Measurements from ENCODE around the gene IL3RA. TPM values are rescaled to one million over a fixed set of nuclear protein-coding genes. Genes with fewer than 3 reads are reported as not detected.
"Not testable (repeated sequence)": the region's sequence is repeated elsewhere in the genome, so short reads cannot be mapped to it uniquely, and the experiment has no call there.

Gene IL3RA
- total and polyA plus RNA-seq, 12 donors: 4.5 to 20.8 (median 5.3) TPM

- no peak overlapping the region for H3K27ac ChIP-seq
- no peaks in the 10 kb centered on the region for H3K27me3 ChIP-seq
- TF ChIP-seq CTCF (IDR thresholded peaks at IDR 0.05): no peak
- 90 to 92% methylated on average over 10 of the region's 10 CpGs for WGBS, 2 donors
- peaks cover 4 to 62% (median 36%) of the 10 kb centered on the region in 9 donors for H3K36me3 ChIP-seq
- peaks cover 0 to 21% (median 12%) of the 10 kb centered on the region in 11 donors for H3K9me3 ChIP-seq
- intact Hi-C loops (cut with DNase I): no loop called here
- H3K4me3 ChIP-seq: no peak overlapping the region
- no peak for ATAC-seq
- no peaks in the 10 kb centered on the region for H3K4me1 ChIP-seq
- DNase-seq: no peak
Observed at GRCh38 chrX:1425381-1425780, 88.8 kb downstream of the IL3RA start.

GRCh38 chrX:1426321-1426720, 89.7 kb downstream of the IL3RA start:
- H3K4me1 ChIP-seq; intact Hi-C loops (cut with DNase I); H3K27me3 ChIP-seq; DNase-seq; H3K27ac ChIP-seq; ATAC-seq; H3K4me3 ChIP-seq: not testable (repeated sequence)
- Histone ChIP-seq H3K36me3 (peaks cover 2 to 57% (median 34%) of the 10 kb centered on the region in 9 donors), H3K9me3 (peaks cover 0 to 21% (median 12%) of the 10 kb centered on the region in 11 donors)
- 91 to 94% methylated on average over 16 of the region's 16 CpGs for WGBS, 2 donors

GRCh38 chrX:1427756-1428155, 91.2 kb downstream of the IL3RA start:
- TF ChIP-seq CTCF (IDR thresholded peaks at IDR 0.05): no peak
- 95 to 97% methylated on average over 26 to 32 of the region's 32 CpGs for WGBS, 2 donors
- no peak overlapping the region for H3K4me3 ChIP-seq
- intact Hi-C loops (cut with DNase I): no loop called here
- H3K4me1 ChIP-seq: no peaks in the 10 kb centered on the region
- ATAC-seq: peak in 1 of 8 donors; percentile 22
- no peak overlapping the region for H3K27ac ChIP-seq
- peaks cover 0 to 54% (median 25%) of the 10 kb centered on the region in 9 donors for H3K36me3 ChIP-seq
- H3K27me3 ChIP-seq: no peaks in the 10 kb centered on the region
- H3K9me3 ChIP-seq: peaks cover 0 to 7% (median under 1%) of the 10 kb centered on the region in 11 donors
- no peak for DNase-seq

GRCh38 chrX:1430451-1430850, 93.9 kb downstream of the IL3RA start:
- peaks cover 0 to 58% (median 19%) of the 10 kb centered on the region in 9 donors for H3K36me3 ChIP-seq
- H3K4me3 ChIP-seq: no peak overlapping the region
- no peak for DNase-seq
- intact Hi-C loops (cut with DNase I): no loop called here
- TF ChIP-seq CTCF (IDR thresholded peaks at IDR 0.05): no peak
- 97 to 98% methylated on average over 10 of the region's 10 CpGs for WGBS, 2 donors
- H3K4me1 ChIP-seq: no peaks in the 10 kb centered on the region
- H3K9me3 ChIP-seq: no peaks in the 10 kb centered on the region
- H3K27me3 ChIP-seq: no peaks in the 10 kb centered on the region
- no peak for ATAC-seq
- H3K27ac ChIP-seq: no peak overlapping the region

Small RNAs within 50 kb of the gene (microRNA-seq; reads per million reads assigned to microRNA genes)
- 0 reads per million in 2 donors for gene MIR3690

Other genes starting within 250 kb of the IL3RA start
- gene CRLF2, start 124.1 kb upstream of the IL3RA start, total RNA-seq: under 1 TPM in 4 of 10 donors, not detected in 6; 0.14 to 0.51 (median 0.39) TPM
- gene CRLF2, start 124.1 kb upstream of the IL3RA start, polyA plus RNA-seq: under 1 TPM in 1 of 2 donors, not detected in 1; 0.07 TPM
- 10 to 100 TPM in 1 of 10 donors, 1 to 10 TPM in 8, under 1 TPM in 1; 0.86 to 15.4 (median 1.9) TPM for gene CSF2RA, start 68.0 kb upstream of the IL3RA start, total RNA-seq
- gene CSF2RA, start 68.0 kb upstream of the IL3RA start, polyA plus RNA-seq: 1 to 10 TPM; 1.1 to 2.6 TPM
- gene SLC25A6, start 55.3 kb downstream of the IL3RA start, total RNA-seq: 100 to 1,000 TPM; 128 to 186 (median 141) TPM
- gene SLC25A6, start 55.3 kb downstream of the IL3RA start, polyA plus RNA-seq: 100 to 1,000 TPM in 1 of 2 donors, 10 to 100 TPM in 1; 74.8 to 272 TPM
- 10 to 100 TPM; 23.3 to 50.6 (median 38.3) TPM for gene ASMTL, start 116.1 kb downstream of the IL3RA start, total RNA-seq
- 10 to 100 TPM; 16.6 to 40.7 TPM for gene ASMTL, start 116.1 kb downstream of the IL3RA start, polyA plus RNA-seq
- 1 to 10 TPM; 1.2 to 6.7 (median 4.1) TPM for gene P2RY8, start 200.4 kb downstream of the IL3RA start, total RNA-seq
- 1 to 10 TPM; 1.0 to 3.2 TPM for gene P2RY8, start 200.4 kb downstream of the IL3RA start, polyA plus RNA-seq